Fibroblast of skin of back (primary cell): Measurements from ENCODE around the gene EEF1AKMT3.
"Not testable (repeated sequence)": the region's sequence is repeated elsewhere in the genome, so short reads cannot be mapped to it uniquely, and the experiment has no call there.

ENCODE experiments used
- DNase-seq: peaks from one replicate; pipeline ENCODE4 v3.0.0-alpha.2; 2013

The EEF1AKMT3 gene

DNA sequence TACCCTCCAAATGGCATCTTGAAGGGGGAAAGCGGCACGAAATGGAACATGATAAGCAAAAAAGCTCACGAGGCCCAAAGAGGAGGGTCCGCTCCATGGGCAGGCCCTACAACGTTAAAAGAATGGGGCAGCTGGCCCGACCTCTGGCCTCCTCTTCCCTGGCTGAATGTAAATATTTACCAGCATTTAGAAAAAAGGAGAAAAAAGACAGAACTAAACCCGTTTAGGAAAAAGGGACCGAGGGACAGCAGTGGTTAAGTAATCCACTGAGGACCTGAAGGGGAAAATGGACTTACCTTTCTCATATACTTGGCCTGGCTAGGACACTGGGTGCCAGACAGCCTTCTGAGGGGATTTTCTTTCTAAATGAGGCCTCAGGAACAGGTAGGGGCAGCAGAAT, 47.7 kb downstream of the EEF1AKMT3 start:
- DNase-seq, result not testable (repeated sequence)

- not testable (repeated sequence) for DNase-seq
Observed at GRCh38 chr12:57821015-57821414, 48.6 kb downstream of the EEF1AKMT3 start.

DNA sequence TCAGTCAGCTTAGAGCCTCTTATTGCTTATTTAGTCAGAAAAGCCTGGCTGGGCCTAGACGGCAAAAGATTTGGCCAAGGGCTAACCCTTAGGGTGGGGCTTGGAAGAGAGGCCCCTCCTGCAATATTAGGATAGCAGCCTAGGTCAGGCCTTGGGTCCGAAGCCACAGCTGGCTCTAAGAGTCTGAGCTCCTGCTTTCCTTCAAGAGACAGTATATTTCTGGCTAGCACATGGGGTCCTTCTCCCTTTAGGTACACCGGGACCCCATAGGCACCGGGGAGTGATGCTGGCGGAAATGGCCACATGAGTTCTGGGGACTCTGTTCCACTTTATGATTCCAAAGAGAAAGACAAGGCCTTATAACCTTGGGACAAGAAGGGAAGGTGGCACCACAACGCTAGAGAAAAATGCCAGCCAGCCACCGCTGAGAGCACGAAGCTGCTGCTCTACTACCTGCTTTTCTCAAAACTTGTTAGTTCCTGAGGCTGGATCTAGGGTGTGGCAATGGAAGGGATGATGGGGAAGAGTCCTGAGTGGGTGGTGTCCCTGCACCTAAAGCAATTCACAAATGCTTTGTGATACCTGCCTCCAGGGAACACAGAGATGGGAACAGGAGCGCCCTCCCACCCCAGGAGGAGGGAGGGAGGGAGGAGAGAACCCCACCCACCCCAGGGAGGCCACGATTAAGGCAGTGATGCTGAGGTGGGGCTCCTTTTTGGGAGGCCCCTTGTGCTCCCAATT, 49.2 kb downstream of the EEF1AKMT3 start:
- DNase-seq, result no peak

GRCh38 chr12:57822392-57823130, 50.1 kb downstream of the EEF1AKMT3 start:
- DNase-seq, result no peak

DNA sequence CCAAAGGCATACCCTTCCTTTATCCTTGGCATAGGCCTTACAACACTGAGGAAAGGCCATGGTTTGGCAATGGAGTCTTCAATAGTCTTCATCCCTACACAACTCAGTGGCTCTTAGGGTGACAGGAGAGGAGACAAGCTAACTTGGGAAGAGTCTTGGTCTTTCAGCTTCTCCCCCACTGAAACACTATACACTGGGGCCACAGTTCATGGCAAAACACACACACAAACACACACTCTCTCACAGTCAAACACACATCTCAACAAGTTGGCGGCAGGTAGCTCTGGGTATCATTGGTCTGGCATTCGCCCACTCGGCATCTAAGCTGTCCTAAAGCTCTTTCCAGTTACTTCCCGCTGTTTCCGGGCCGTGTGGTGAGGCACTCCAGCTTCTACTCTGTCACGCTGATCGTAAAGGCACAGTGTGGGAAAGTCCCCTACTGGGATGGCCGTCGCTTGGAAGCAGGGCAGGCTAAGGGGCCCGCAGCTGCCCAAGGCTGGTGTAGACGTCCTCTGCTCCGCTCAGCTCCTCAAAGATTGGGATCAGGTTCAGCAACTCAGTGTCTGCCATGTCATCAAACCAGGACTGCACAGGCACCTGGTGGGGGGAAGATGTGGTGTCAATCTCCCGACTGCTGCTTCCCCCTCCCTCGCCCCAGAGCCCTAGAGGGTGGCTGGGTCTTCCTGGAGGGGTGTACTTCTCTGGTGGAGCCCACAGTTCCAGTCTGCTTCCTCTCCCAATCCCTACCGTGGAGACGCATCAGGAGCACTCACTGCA, 50.9 kb downstream of the EEF1AKMT3 start:
- DNase-seq, result no peak

GRCh38 chr12:57823908-57824640, 51.7 kb downstream of the EEF1AKMT3 start:
- no peak for DNase-seq

GRCh38 chr12:57825451-57825850, 53.0 kb downstream of the EEF1AKMT3 start:
- DNase-seq, result no peak

- no peak for DNase-seq
Observed at GRCh38 chr12:57826400-57826799, 54.0 kb downstream of the EEF1AKMT3 start.

- no peak for DNase-seq
Observed at GRCh38 chr12:57826966-57827365, 54.6 kb downstream of the EEF1AKMT3 start.

DNA sequence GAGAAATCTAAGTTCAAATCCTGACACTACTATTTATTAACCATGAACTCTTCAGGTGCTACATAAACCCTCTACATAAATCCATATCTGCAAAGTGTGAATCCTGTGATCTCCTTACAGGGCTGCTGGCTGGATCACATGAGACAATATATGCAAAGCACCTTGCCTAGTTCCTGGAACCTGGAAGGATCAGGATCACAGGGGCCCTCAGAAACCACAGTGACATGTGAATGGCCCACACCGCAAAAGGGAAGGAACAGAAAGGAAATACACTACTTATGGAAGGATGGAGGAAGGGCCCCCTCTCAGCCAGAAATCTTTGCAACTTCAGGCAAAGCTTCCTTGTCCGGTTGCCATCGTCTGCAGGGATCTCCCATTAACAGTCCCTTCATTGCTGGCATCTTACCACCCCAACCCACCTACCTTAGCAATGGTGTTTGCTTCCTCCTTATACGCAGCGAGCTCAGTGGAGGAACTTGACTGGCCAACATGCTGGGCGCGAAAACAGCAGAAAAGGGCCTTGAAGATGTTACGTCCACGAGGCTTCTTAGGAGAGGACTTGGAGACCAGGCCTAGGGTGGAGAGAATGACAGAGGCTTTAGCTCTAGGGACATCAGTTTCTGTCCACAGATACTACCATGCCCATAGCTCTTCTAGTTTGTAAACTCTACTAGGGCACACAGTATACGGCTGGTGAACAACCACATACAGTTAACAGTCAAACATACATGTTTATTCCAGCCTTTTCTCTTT, 56.8 kb downstream of the EEF1AKMT3 start:
- no peak for DNase-seq

GRCh38 chr12:57830393-57830792, 58.0 kb downstream of the EEF1AKMT3 start:
- no peak for DNase-seq
